H4 (cell line): Measurements from ENCODE around the gene PLA2G4F. TPM values are rescaled to one million over a fixed set of nuclear protein-coding genes. Genes with fewer than 3 reads are reported as not detected.

Experiments
- DNase-seq: peaks from one replicate; pipeline ENCODE4 v3.0.0-alpha.2; 2015; ENCODE audit warnings: low spot score
- total RNA-seq: library from RNA; depleted of rRNA; stranded (reverse); fragments of >200 nt; shearing (Covaris generic); gene quantifications from 2 replicates; pipeline ENCODE4 v1.2.3, GENCODE V29; 2014

PLA2G4F gene
- total RNA-seq, 1 experiment from 2014 or later = not detected

- DNase-seq = no peak
Measured at GRCh38 chr15:42165106-42165505, 8.7 kb upstream of the PLA2G4F start.

- no peak for DNase-seq
Measured at GRCh38 chr15:42163947-42164550, 7.6 kb upstream of the PLA2G4F start.

GRCh38 chr15:42163291-42163690 is 6.9 kb upstream of the PLA2G4F start:
- no peak for DNase-seq

- no peak for DNase-seq
Measured at GRCh38 chr15:42160136-42160535, 3.7 kb upstream of the PLA2G4F start.

GRCh38 chr15:42159381-42160015 is 3.1 kb upstream of the PLA2G4F start:
- no peak for DNase-seq

- no peak for DNase-seq
Measured at GRCh38 chr15:42158941-42159340, 2.5 kb upstream of the PLA2G4F start.

GRCh38 chr15:42157981-42158765 is 1.7 kb upstream of the PLA2G4F start:
- DNase-seq = peak; percentile 40

- DNase-seq = no peak
Measured at GRCh38 chr15:42157381-42157780, 945 bp upstream of the PLA2G4F start.

GRCh38 chr15:42155546-42156242 is 742 bp downstream of the PLA2G4F start:
- DNase-seq = no peak

GRCh38 chr15:42154956-42155355 is 1.5 kb downstream of the PLA2G4F start:
- no peak for DNase-seq

- no peak for DNase-seq
Measured at GRCh38 chr15:42154212-42154941, 2.1 kb downstream of the PLA2G4F start.

GRCh38 chr15:42153874-42154211 is 2.6 kb downstream of the PLA2G4F start:
- DNase-seq = no peak

GRCh38 chr15:42152921-42153698 is 3.3 kb downstream of the PLA2G4F start:
- no peak for DNase-seq

- DNase-seq = no peak
Measured at GRCh38 chr15:42152196-42152920, 4.1 kb downstream of the PLA2G4F start.

GRCh38 chr15:42151736-42152135 is 4.7 kb downstream of the PLA2G4F start:
- DNase-seq = no peak

GRCh38 chr15:42151141-42151561 is 5.3 kb downstream of the PLA2G4F start:
- DNase-seq = no peak

- DNase-seq = no peak
Measured at GRCh38 chr15:42150219-42150970, 6.0 kb downstream of the PLA2G4F start.

GRCh38 chr15:42149493-42150218 is 6.8 kb downstream of the PLA2G4F start:
- DNase-seq = no peak
